ENCODE measurements around the gene IBSP. TPM values are rescaled to one million over a fixed set of nuclear protein-coding genes. Genes with fewer than 3 reads are reported as not detected.
A peak's percentile ranks its signal among the peaks of the same experiment; 100 is the strongest.

The IBSP gene
- total RNA-seq, 1 experiment from 2014 or later, result not detected

DNA sequence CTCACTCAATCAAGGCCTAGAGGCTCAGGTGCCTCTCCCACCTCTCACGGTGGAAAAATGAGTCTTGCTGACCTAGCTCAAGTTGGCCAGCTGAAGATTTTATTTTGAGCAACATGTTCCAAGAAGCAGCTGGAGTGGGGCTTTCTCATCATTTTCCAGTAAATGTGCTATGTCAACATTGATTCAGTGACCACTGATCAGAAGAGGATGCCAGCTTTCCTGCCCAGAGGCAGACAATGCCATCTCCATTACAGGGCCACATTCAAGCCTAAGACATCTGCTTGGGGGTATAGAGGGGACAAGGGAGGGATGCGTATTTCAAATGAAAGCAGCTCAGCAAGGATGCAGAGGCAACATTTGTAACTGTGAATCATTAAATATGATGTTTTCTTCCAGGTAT, 36.4 kb downstream of the IBSP start:
- no peak for DNase-seq (ENCODE audit: extremely low read depth, low read depth)

DNA sequence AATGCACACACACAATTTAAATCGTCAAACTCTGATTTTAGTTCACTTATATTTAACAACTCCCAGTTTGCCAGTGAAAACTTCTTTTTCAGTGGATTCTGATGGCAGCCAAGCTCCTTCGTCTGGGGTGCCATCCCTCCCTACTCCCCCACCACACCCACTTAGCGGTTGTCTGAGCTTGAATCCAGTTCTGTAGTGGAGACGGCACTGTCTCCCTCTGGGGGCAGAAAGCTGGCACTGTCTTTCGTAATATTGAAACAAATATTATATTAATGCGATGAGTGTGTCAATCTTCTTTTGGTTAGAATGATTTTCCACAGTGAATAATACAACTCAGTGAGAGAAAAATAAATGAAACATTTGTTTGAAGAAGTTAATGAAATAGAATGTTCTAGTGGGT, 38.9 kb downstream of the IBSP start:
- no peak for DNase-seq (ENCODE audit: extremely low read depth, low read depth)

DNA sequence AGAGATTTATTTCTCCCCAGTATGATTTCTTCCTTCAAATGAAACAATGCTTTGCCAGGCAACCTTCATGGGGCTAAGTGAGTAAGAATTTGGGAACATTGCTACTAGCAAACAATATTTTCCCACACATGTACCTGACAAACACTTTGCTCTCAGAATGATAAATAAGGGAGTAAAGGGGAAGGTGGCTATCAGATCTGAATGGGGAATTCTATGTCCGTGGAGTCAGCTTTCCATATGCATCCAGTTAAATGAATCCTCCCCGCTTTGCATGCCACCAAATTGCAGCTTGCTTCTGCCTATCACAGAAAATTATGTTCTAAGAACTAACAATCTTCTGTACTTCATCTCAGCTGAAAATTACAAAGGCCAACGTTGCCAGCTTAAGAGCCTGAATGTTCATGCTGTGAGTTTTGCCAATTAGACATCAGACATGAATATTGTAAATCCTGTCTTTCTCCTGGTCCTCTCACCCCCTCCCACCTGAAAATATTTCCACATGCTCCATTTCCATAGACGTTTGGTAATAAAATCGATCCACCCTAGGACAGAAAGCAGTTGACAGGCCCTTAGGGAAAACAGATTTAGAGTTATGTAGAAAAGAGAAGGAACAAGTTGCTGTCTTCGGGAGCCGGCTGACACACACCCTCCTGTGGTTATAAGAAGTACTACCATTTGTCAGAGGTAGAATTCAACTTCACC, 39.7 kb downstream of the IBSP start:
- DNase-seq (ENCODE audit: extremely low read depth, low read depth), result no peak

DNA sequence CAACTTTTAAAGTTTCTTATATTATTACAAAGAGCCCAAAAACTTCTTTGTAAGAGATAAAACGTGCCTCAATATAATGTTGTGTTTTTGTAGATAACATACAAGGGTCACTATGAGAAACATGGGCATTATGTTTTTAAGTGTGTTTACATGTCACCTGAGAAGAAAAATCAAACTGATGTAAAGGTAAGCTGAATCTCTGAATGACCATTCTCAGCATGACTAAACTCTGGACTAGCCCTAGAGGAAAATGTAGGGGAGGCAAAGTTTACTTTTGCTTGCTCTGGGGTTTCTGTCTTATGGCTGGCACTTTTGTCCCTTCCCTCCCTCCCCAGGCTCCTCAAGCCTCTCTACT, 40.2 kb downstream of the IBSP start:
- DNase-seq (ENCODE audit: extremely low read depth, low read depth), result no peak

DNA sequence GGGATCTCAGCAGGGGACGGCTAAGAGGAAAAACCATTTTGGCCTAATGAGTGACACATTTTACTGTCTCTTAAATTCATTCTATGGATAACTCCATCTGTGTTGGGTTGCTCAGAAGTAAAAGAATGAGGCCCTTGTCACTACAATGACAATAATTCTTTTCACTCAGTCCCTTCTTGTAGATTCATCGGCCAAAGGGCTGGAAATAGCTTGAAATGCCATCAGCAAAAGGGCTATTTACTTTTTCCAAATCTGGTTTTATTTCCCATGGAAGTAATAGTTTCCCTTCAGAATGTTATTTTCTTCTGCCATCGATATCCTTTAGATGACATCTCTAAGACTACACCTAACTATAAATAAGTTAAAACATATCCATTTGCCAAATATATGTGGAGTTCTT, 40.8 kb downstream of the IBSP start:
- DNase-seq (ENCODE audit: extremely low read depth, low read depth), result no peak

DNA sequence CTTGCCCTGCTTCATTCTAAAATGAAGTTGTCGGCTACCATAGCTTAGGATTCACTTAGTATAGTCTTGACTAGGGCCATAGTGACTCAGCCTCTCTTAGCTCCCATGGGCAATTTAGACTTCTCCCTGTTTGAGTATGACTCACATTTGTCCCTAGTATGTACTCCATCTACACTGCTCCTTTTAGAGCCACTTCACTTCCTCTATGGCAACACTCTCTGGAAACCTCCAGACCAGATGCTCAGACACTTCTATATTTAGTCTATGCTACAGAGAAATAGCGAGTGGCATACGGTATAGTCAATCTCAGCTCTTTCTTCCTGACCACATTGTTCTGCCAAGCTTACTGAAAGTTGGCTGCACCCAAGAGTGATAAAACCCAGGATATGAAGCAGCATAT, 44.6 kb downstream of the IBSP start:
- no peak for DNase-seq (ENCODE audit: extremely low read depth, low read depth)

DNA sequence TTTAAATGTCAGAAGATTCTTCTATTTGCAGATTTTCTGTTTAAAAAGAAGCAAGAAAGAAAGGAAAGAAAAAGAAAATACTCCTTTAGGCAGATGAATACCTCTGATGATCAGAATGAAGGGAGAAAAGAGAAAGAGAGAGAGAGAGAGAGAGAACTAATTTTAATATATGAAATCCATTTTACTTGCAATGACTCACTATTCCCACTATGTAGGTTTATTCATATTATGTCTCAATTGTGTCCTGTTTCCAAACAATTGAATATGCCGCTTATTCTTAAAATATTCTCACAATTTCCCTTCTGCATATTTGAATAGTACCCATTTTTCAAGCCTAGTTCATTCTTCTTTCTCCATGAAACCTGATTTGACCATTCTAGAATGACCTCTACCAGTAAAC, 45.1 kb downstream of the IBSP start:
- DNase-seq (ENCODE audit: extremely low read depth, low read depth), result no peak

DNA sequence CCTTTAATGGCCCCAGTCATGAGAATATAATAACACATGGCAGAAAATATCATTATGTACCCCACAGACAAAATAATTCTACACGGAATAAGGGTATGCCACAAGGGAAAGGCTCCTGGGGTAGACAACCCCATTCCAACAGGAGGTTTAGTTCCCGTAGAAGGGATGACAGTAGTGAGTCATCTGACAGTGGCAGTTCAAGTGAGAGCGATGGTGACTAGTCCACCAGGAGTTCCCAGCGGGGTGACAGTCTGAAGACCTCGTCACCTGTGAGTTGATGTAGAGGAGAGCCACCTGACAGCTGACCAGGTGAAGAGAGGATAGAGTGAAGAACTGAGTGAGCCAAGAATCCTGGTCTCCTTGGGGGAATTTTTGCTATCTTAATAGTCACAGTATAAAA, 46.9 kb downstream of the IBSP start:
- no peak for DNase-seq (ENCODE audit: extremely low read depth, low read depth)

DNA sequence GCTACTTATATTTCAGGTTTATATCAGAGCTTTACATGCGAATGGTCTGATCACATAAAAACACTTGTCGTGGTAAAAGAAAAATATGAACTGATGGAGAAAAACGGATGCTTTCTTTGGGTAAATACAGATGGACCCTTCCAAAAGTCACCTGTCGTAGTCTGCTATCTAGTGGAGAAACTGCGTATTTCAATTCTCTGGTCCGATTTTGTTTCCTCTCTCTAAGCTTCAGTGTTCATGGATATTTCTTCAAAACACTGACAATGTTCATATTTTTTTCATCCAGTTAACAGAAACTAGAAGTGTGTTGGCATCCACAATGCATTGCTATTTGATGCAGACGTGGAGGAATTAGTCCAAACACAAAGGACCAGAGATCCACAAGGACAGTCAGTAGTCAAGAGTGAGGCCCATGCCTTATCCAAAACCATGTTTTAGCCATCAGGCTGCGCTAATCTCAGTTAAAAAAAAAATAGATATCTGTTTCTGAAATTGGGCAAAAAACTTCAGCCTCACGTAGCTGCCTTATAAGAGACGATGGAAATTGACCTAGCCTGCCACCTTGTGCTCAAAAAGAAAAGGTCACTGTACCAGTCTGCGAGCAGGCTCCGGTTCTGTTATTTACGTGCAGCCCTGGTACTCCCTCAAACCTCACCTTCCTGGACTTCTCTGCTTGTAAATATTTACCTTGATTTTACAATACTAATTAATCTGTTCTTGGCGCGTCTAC, 49.4 kb downstream of the IBSP start:
- peak; percentile 50 for DNase-seq (ENCODE audit: extremely low read depth, low read depth)

DNA sequence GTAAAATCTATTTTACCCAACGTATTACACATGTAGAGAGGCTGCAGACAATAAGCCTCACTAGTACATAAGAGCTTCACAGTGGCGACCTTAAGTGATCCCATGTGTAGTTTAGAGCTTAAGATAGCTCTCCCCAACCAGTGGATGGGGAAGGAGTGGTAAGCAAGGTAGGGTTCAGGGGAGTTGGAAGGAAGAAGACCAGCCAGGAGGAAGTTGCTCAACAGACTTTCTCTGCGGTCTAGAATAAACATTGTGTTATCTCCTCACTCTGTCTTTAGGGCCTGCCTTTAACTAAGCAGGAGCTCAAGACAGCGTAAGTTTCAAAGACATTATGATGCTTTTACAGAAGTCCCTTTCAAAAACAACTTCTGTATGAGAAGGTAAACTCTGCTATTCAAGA, 50.3 kb downstream of the IBSP start:
- DNase-seq (ENCODE audit: extremely low read depth, low read depth), result no peak

DNA sequence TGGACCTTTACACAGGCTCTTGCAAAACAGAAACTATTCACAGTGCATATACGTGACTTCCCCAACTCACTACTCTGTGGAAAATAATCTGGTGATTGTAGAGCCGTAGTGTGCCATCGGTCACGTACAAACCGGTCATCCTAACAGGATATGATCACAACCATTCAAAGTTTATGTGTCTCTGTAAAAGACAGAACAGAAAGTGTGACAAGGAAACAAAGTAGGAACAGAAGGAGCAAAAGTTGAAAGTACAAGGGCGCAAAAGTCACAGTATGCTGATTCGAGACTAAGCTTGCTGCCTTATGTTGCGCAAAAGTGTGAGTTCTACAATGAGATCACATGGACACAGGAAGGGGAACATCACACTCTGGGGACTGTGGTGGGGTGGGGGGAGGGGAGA, 52.0 kb downstream of the IBSP start:
- no peak for DNase-seq (ENCODE audit: extremely low read depth, low read depth)

DNA sequence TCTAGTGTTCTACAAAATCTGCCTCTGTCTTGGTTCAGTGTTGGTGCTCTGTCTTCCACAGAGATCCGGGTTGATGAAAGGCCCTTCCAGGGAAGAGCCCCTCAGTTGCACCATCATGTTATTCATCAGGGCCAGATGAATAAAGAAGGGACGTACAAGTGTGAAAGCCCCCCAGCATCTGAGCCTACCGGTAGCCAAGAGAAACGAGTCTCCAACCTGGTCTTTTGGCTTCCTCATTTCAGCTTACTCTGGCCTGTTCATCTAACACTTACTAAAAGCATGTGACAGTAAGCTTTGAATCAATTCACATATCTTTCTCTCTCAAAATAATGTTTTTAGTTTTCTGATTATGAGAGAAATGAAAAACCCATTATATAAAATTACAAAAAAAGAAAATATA, 52.6 kb downstream of the IBSP start:
- DNase-seq (ENCODE audit: extremely low read depth, low read depth), result no peak

DNA sequence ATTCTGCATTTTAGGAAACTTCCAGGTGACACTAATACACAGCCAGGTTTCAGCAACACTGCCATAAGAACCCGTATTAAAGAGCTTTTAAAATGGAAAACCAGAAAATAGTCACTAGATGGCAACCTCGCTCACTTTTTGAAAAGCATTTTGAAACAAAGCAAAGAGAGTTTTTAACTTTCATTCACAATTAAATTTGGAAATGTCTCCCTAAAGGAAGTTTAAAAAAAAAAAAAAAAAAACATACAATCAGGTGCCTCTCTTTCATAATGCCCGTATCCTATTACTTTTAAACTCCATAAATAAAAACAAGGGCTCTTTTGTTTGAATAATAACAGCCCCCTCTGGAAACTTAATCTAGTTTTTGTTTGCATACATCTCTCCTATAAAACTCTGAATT, 53.8 kb downstream of the IBSP start:
- peak; percentile 56 for DNase-seq (ENCODE audit: extremely low read depth, low read depth)

DNA sequence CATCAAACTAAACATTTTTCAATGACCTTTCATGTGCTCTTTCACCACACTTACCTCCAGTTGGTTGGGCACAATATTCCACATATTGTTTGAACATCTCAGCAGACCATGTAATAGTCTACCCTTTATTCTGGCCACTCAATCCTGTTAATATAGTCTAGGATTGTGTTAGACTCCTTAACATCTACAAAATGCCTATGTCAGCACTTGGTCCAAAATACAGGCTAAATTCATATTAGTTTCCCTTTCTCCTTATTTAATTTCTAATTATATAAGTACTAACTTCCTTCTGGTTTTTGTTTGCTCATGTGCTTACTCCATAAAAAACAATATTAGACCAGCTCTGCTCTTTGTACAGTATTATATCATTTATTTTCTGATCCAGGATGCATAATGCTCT, 54.5 kb downstream of the IBSP start:
- DNase-seq (ENCODE audit: extremely low read depth, low read depth), result no peak

DNA sequence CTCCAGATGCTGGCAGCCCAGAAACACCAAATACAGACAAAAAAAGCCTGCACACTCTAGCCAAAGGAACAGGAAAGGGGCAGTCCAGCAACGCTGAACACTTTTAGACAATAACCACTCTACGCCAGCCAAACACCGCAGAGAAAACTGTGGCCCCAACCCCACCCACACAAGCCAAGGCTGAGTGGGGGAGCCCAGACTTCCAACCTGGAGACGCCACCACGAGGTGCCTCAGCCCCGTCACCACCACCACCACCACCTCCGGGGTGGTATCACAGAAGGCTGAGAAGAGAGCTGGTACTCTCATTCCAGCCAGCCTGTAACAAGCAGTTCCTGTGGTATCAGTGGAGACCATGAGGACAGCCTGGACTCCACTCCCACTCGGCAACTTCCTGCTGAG, 56.2 kb downstream of the IBSP start:
- no peak for DNase-seq (ENCODE audit: extremely low read depth, low read depth)

DNA sequence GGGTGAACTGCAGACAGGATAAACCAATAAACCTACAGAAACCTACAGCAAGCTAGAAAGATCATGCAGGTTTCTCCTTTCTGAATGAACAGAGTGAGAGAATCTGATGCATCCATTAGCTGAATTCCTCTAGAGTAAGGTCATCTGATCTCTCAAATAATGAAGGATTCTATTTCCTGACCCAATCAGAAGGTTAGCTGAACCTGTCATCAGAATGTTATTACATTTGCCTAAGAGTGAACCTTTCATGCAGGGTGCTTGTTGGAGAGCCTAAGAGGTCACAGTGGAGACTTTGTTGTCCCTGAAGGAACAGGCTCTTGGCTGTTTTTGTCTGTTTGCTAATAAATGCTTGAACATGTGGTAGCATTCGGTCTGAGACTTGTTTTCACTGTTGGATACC, 57.5 kb downstream of the IBSP start:
- no peak for DNase-seq (ENCODE audit: extremely low read depth, low read depth)

DNA sequence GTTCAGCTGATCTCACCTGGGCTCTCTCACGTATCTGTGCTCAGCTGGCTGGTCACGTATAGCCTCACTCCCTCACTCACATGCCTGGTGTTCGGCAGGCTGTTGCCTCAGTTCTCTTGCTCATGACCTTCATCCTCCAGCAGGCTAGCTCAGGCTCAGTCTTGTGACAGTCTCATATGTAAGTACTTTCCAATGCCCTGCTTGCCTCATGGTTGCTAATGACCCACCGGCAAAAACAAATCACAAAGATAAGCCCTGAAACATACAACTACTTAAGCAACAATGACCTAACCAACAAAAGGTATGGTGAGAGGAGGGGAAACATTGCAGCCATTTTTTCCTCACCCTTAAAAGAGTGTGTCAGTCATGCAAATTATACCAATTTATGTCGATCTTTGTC, 58.4 kb downstream of the IBSP start:
- DNase-seq (ENCODE audit: extremely low read depth, low read depth), result no peak

Other genes with a start within 250 kb of the IBSP start
- not detected in 2 replicates for gene DSPP, start 191.0 kb upstream of the IBSP start, total RNA-seq (2014; rRNA removed; shearing (Covaris generic))
- 0.02 TPM in 1 of 2 replicates, not detected in the other for gene DMP1, start 149.3 kb upstream of the IBSP start, total RNA-seq (2014; rRNA removed; shearing (Covaris generic))
- gene MEPE, start 33.4 kb downstream of the IBSP start, total RNA-seq (2014; rRNA removed; shearing (Covaris generic)), result not detected in 2 replicates
- 1,528 and 1,619 TPM in 2 replicates for gene SPP1, start 176.2 kb downstream of the IBSP start, total RNA-seq (2014; rRNA removed; shearing (Covaris generic))
- 12.7 and 13.5 TPM in 2 replicates for gene PKD2, start 208.1 kb downstream of the IBSP start, total RNA-seq (2014; rRNA removed; shearing (Covaris generic))

All from NCI-H460 (cell line).